ENCODE data around the gene FARSB. TPM values are rescaled to one million over a fixed set of nuclear protein-coding genes. Genes with fewer than 3 reads are reported as not detected.

The FARSB gene
- total RNA-seq, result 17.0 and 17.2 TPM in 2 replicates

GRCh38 chr2:222655787-222656525 is at the start of gene FARSB:
FARSB (minus strand) TSS chr2:222656092; CDS start chr2:222656073, 19 bp downstream.

GRCh38 chr2:222671259-222672067 is 15.6 kb upstream of the FARSB start, which contains the start of gene MOGAT1:
MOGAT1 (plus strand) TSS chr2:222671658; CDS start chr2:222671786, 128 bp downstream.

Other genes starting within 250 kb of the FARSB start
- 0.12 and 0.32 TPM in 2 replicates for gene SGPP2, start 231.5 kb downstream of the FARSB start, total RNA-seq
- gene MOGAT1, start 15.6 kb upstream of the FARSB start, total RNA-seq, result not detected in 2 replicates
- gene ACSL3, start 204.9 kb upstream of the FARSB start, total RNA-seq, result 123 and 149 TPM in 2 replicates